Myocyte (in vitro differentiated cells): ENCODE results near the gene CYB5R4. TPM values are rescaled to one million over a fixed set of nuclear protein-coding genes. Genes with fewer than 3 reads are reported as not detected.
A peak's percentile ranks its signal among the peaks of the same experiment; 100 is the strongest.
"Not testable (repeated sequence)": the region's sequence is repeated elsewhere in the genome, so short reads cannot be mapped to it uniquely, and the experiment has no call there.

Experiments
- DNase-seq: peaks from one replicate; pipeline ENCODE4 v3.0.0-alpha.2; 2012; ENCODE audit warnings: low read depth
- total RNA-seq: library from RNA; depleted of rRNA; stranded (reverse); fragments of >200 nt; gene quantifications from 2 replicates; pipeline ENCODE4 v1.2.3, GENCODE V29; 2014

Gene CYB5R4
- total RNA-seq, 1 donor from 2014 or later: 24.6 TPM

GRCh38 chr6:83907623-83908390 lies 48.3 kb downstream of the CYB5R4 start:
- DNase-seq: not testable (repeated sequence)

GRCh38 chr6:83908813-83909212 lies 49.3 kb downstream of the CYB5R4 start:
- DNase-seq: no peak

- no peak for DNase-seq
Observed at GRCh38 chr6:83911278-83911677, 51.8 kb downstream of the CYB5R4 start.

GRCh38 chr6:83914953-83915352 lies 55.5 kb downstream of the CYB5R4 start:
- no peak for DNase-seq

GRCh38 chr6:83917001-83917400 lies 57.5 kb downstream of the CYB5R4 start:
- DNase-seq: no peak

GRCh38 chr6:83920017-83920416 lies 60.5 kb downstream of the CYB5R4 start:
- DNase-seq: no peak

- no peak for DNase-seq
Observed at GRCh38 chr6:83921315-83921714, 61.8 kb downstream of the CYB5R4 start.

GRCh38 chr6:83927470-83927869 lies 68.0 kb downstream of the CYB5R4 start:
- no peak for DNase-seq

GRCh38 chr6:83928286-83928685 lies 68.8 kb downstream of the CYB5R4 start:
- no peak for DNase-seq

- DNase-seq: not testable (repeated sequence)
Observed at GRCh38 chr6:83946201-83946833, 86.8 kb downstream of the CYB5R4 start.

- not testable (repeated sequence) for DNase-seq
Observed at GRCh38 chr6:83947983-83948382, 88.5 kb downstream of the CYB5R4 start.

- DNase-seq: no peak
Observed at GRCh38 chr6:83948851-83949250, 89.4 kb downstream of the CYB5R4 start.

- not testable (repeated sequence) for DNase-seq
Observed at GRCh38 chr6:83951423-83951822, 91.9 kb downstream of the CYB5R4 start.

- no peak for DNase-seq
Observed at GRCh38 chr6:83952830-83953229, 93.3 kb downstream of the CYB5R4 start.

- no peak for DNase-seq
Observed at GRCh38 chr6:83954371-83954770, 94.9 kb downstream of the CYB5R4 start.

GRCh38 chr6:83958241-83958685 lies 98.8 kb downstream of the CYB5R4 start:
- peak; percentile 3 for DNase-seq

GRCh38 chr6:83960664-83961063 lies 101.2 kb downstream of the CYB5R4 start:
- DNase-seq: no peak

- DNase-seq: no peak
Observed at GRCh38 chr6:83962582-83962981, 103.1 kb downstream of the CYB5R4 start.

- no peak for DNase-seq
Observed at GRCh38 chr6:83966539-83966938, 107.0 kb downstream of the CYB5R4 start.

GRCh38 chr6:83970582-83970981 lies 111.1 kb downstream of the CYB5R4 start:
- no peak for DNase-seq

GRCh38 chr6:83974409-83975050 lies 115.0 kb downstream of the CYB5R4 start:
- DNase-seq: no peak

GRCh38 chr6:83976037-83976755 lies 116.7 kb downstream of the CYB5R4 start:
- no peak for DNase-seq
